ENCODE results near the gene KIF19.

DNA sequence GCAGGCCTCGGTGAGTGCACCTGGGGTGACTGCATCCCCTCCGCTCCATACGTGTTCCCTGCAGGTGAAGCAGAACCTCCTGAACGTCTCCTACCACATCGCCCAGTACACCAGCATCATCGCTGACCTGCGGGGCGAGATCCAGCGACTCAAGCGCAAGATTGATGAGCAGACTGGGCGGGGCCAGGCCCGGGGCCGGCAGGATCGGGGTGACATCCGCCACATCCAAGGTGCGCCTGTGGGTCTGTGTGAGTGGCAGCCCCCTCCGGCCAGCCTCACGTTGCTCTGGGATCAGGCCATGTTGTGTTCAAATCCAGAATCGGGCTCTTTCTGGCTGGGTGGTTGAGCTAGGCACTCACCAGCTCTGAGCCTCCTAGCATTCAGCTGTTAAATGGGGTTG, 23.1 kb downstream of the KIF19 start:
- TF ChIP-seq EZH2 (optimal IDR thresholded peaks at IDR 0.05; ENCODE audit: low read depth, low read length) (no peak), EZH2phosphoT487 (IDR thresholded peaks at IDR 0.05; ENCODE audit: low read length) (no peak)
- TF ChIP-seq, protein P1, sequence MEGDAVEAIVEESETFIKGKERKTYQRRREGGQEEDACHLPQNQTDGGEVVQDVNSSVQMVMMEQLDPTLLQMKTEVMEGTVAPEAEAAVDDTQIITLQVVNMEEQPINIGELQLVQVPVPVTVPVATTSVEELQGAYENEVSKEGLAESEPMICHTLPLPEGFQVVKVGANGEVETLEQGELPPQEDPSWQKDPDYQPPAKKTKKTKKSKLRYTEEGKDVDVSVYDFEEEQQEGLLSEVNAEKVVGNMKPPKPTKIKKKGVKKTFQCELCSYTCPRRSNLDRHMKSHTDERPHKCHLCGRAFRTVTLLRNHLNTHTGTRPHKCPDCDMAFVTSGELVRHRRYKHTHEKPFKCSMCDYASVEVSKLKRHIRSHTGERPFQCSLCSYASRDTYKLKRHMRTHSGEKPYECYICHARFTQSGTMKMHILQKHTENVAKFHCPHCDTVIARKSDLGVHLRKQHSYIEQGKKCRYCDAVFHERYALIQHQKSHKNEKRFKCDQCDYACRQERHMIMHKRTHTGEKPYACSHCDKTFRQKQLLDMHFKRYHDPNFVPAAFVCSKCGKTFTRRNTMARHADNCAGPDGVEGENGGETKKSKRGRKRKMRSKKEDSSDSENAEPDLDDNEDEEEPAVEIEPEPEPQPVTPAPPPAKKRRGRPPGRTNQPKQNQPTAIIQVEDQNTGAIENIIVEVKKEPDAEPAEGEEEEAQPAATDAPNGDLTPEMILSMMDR (IDR thresholded peaks at IDR 0.05; ENCODE audit: low read length), result no peak

All from MM.1S (cell line).